PC-3 (cell line): Measurements from ENCODE around the gene WFS1. TPM values are rescaled to one million over a fixed set of nuclear protein-coding genes. Genes with fewer than 3 reads are reported as not detected.

Experiments
- ATAC-seq: fragments of 200-7000 bp; cut with Tn5 transposase; 2 replicates; pipeline ENCODE4 v1.9.1; 2020; ENCODE audit warnings: mild to moderate bottlenecking, moderate library complexity
- BruUV-seq: library from RNA; stranded (reverse); fragments of 400-500 nt; replicated peaks from 2 replicates; lab custom pipeline; 2021; lab: Mats Ljungman, UMichigan
- CTCF ChIA-PET: fragments of 300-600 bp; sonication (Branson Sonifier 250); formaldehyde crosslinking; loops from one replicate; lab custom pipeline; 2022; ENCODE audit warnings: antibody characterized with exemption; lab: Charles Lee
- POLR2A ChIA-PET: fragments of 300-600 bp; sonication (Branson Sonifier 250); formaldehyde crosslinking; loops from one replicate; lab custom pipeline; 2022; ENCODE audit warnings: antibody characterized with exemption; ENCODE audit not compliant: unreplicated experiment; lab: Charles Lee
- DNase-seq: peaks from one replicate; pipeline ENCODE4 v3.0.0-alpha.2; 2015
- H2AFZ ChIP-seq: fragments of 300-600 bp; sonication (generic); 2 replicates; pipeline ENCODE4 v1.6.0; 2016; ENCODE audit warnings: antibody characterized with exemption, low read length
- H3F3A ChIP-seq: fragments of 300-600 bp; sonication (generic); one replicate; pipeline ENCODE4 v1.6.0; 2017; ENCODE audit warnings: antibody characterized with exemption, low read length, control low read depth, mild to moderate bottlenecking; ENCODE audit not compliant: unreplicated experiment
- H3K27ac ChIP-seq: fragments of 300-600 bp; sonication (generic); 2 replicates; pipeline ENCODE4 v1.5.1; 2016; ENCODE audit warnings: mild to moderate bottlenecking, low read length
- H3K27me3 ChIP-seq: fragments of 300-600 bp; sonication (generic); 2 replicates; pipeline ENCODE4 v1.6.1; 2016; ENCODE audit warnings: low read length, mixed read lengths
- H3K36me3 ChIP-seq: fragments of 300-600 bp; sonication (generic); 2 replicates; pipeline ENCODE4 v1.6.1; 2016; ENCODE audit warnings: low read depth, mixed run types, low read length, mixed read lengths
- H3K4me1 ChIP-seq: fragments of 300-600 bp; sonication (generic); 2 replicates; pipeline ENCODE4 v1.5.1; 2016; ENCODE audit warnings: low read length; ENCODE audit not compliant: insufficient read depth
- H3K4me2 ChIP-seq: fragments of 300-600 bp; sonication (generic); 2 replicates; pipeline ENCODE4 v1.6.0; 2016; ENCODE audit warnings: low read length
- H3K4me3 ChIP-seq: fragments of 300-600 bp; sonication (generic); 2 replicates; pipeline ENCODE4 v1.5.1; 2016; ENCODE audit warnings: mild to moderate bottlenecking, low read length, mixed read lengths
- H3K79me2 ChIP-seq: fragments of 300-600 bp; sonication (generic); 2 replicates; pipeline ENCODE4 v1.6.1; 2017; ENCODE audit warnings: low read length, mixed read lengths
- H3K9ac ChIP-seq: fragments of 300-600 bp; sonication (generic); 2 replicates; pipeline ENCODE4 v1.6.0; 2016; ENCODE audit warnings: mild to moderate bottlenecking, low read length
- H3K9me2 ChIP-seq: fragments of 300-600 bp; sonication (generic); replicated peaks from 2 replicates; pipeline ENCODE4 v1.6.1; 2016; ENCODE audit warnings: mixed run types, low read length, mixed read lengths
- H3K9me3 ChIP-seq: fragments of 300-600 bp; sonication (generic); 2 replicates; pipeline ENCODE4 v1.6.1; 2016; ENCODE audit warnings: low read length, mixed read lengths
- H4K20me1 ChIP-seq: fragments of 300-600 bp; sonication (generic); 2 replicates; pipeline ENCODE4 v1.6.1; 2016; ENCODE audit warnings: low read length, mixed read lengths
- CTCF ChIP-seq: fragments of 300-600 bp; sonication (generic); conservative IDR thresholded peaks from 2 replicates; pipeline ENCODE4 v1.5.1; 2017; ENCODE audit warnings: antibody characterized with exemption, low read depth, mild to moderate bottlenecking, low read length
- EZH2 ChIP-seq: fragments of 300-600 bp; sonication (generic); IDR thresholded peaks from one replicate; pipeline ENCODE4 v1.6.1; 2017; ENCODE audit warnings: antibody characterized with exemption, mild to moderate bottlenecking, low read length; ENCODE audit not compliant: unreplicated experiment
- EZH2phosphoT487 ChIP-seq: fragments of 300-600 bp; sonication (generic); IDR thresholded peaks from 2 replicates; pipeline ENCODE4 v1.6.1; 2018; ENCODE audit warnings: mild to moderate bottlenecking, antibody characterized with exemption, low read length, borderline replicate concordance
- intact Hi-C: fragments of 100-400 bp; cut with micrococcal nuclease; formaldehyde crosslinking; loops from 2 replicates; pipeline ENCODE4 v1.9.0; 2023
- total RNA-seq: library from RNA; depleted of rRNA; stranded (reverse); fragments of >200 nt; gene quantifications from 2 replicates; pipeline ENCODE4 v1.2.3, GENCODE V29; 2014

WFS1 gene
- total RNA-seq, 1 experiment from 2014 or later = 35.7 TPM

DNA sequence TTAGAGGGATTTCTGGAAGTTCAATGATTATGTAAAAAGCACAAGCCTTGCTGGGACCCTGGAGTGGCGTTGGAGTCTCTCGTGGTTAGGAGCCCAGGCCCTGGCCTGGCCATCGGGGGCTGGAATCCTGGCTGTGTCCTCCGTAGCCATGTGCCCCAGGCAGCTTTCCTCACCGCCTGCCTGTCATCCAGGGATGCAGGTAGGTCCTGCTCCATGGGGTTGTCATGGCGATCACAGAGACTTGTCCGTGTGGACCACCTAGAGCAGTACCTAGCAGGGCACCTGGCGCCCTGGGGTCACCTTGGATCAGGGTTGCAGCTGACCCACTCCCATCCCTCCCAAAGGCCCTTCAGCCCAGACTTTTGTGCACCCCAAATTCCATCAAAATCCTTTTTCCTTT is 30.2 kb upstream of the WFS1 start:
- no peaks in the 10 kb centered on the region for H3K79me2 ChIP-seq

DNA sequence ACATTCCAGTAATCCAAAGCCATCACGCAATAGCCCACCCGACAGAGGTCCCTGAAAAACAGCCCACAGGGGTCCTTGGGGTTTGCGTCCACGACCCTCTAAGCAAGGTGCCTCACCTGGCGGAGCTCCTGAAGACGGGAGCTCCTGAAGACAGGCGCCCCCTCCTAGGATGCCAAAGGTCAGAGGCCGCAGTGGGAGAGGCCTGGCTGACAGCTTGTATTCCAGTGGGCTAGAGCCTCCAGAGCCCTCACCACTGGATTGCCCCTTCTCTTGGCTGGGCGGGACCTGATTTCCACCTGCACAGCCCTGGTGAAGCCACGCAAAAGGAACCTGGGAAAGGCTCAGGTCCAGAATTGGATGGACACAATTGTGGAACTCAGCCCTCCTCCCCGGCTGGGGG is 29.7 kb upstream of the WFS1 start:
- Histone ChIP-seq H3K9me3 (no peaks in the 10 kb centered on the region), H3K27me3 (no peaks in the 10 kb centered on the region), H3K27ac (no peak overlapping the region), H3K9me2 (no peaks in the 10 kb centered on the region), H2AFZ (no peak overlapping the region), H3K79me2 (no peaks in the 10 kb centered on the region), H3K4me3 (no peak overlapping the region), H3K4me1 (no peaks in the 10 kb centered on the region), H3K36me3 (no peaks in the 10 kb centered on the region), H3K4me2 (no peak overlapping the region), H3K9ac (no peak overlapping the region), H3F3A (no peaks in the 10 kb centered on the region), H4K20me1 (no peaks in the 10 kb centered on the region)
- intact Hi-C loops = no loop called here
- CTCF ChIA-PET = no interaction called here
- POLR2A ChIA-PET = no interaction called here
- no peak for DNase-seq
- ATAC-seq = no peak
- BruUV-seq = no TSS peak
- no peak for TF ChIP-seq CTCF
- no peak for TF ChIP-seq EZH2
- no peak for TF ChIP-seq EZH2phosphoT487

More for the DNA sequence above, 30.2 kb upstream of the WFS1 start:
- Histone ChIP-seq H3K9me3 (no peaks in the 10 kb centered on the region), H3K9ac (no peak overlapping the region), H3K27me3 (no peaks in the 10 kb centered on the region), H4K20me1 (no peaks in the 10 kb centered on the region), H3K4me1 (no peaks in the 10 kb centered on the region), H3K27ac (no peak overlapping the region), H3K4me3 (no peak overlapping the region), H3K9me2 (no peaks in the 10 kb centered on the region), H3K36me3 (no peaks in the 10 kb centered on the region), H3K4me2 (no peak overlapping the region), H2AFZ (no peak overlapping the region), H3F3A (no peaks in the 10 kb centered on the region)
- ChIA-PET CTCF (no interaction called here), POLR2A (no interaction called here)
- DNase-seq = no peak
- no TSS peak for BruUV-seq
- intact Hi-C loops = no loop called here
- no peak for TF ChIP-seq EZH2
- TF ChIP-seq EZH2phosphoT487 = no peak
- no peak for TF ChIP-seq CTCF
- no peak for ATAC-seq

- H3K27ac ChIP-seq = no peak overlapping the region
- no peaks in the 10 kb centered on the region for H3K9me2 ChIP-seq
- CTCF ChIA-PET = no interaction called here
- H3K4me2 ChIP-seq = no peak overlapping the region
- no peaks in the 10 kb centered on the region for H4K20me1 ChIP-seq
- no peaks in the 10 kb centered on the region for H3K4me1 ChIP-seq
- no TSS peak for BruUV-seq
- H2AFZ ChIP-seq = no peak overlapping the region
- H3K27me3 ChIP-seq = no peaks in the 10 kb centered on the region
- intact Hi-C loops = no loop called here
- H3K9ac ChIP-seq = no peak overlapping the region
- no peak overlapping the region for H3K4me3 ChIP-seq
- ATAC-seq (no peak), DNase-seq (no peak)
- H3K36me3 ChIP-seq = no peaks in the 10 kb centered on the region
- POLR2A ChIA-PET = no interaction called here
- no peaks in the 10 kb centered on the region for H3K79me2 ChIP-seq
- no peak for TF ChIP-seq EZH2
- TF ChIP-seq CTCF = no peak
- H3F3A ChIP-seq = no peaks in the 10 kb centered on the region
- no peaks in the 10 kb centered on the region for H3K9me3 ChIP-seq
Measured at GRCh38 chr4:6241062-6241845, 28.4 kb upstream of the WFS1 start.
